Spinal cord (tissue), 10 donors: ENCODE results near the gene LCNL1. TPM values are rescaled to one million over a fixed set of nuclear protein-coding genes. Genes with fewer than 3 reads are reported as not detected.

Experiments
- DNase-seq, 6 donors: peaks; one replicate each; pipeline versions ENCODE4 v3.0.0 to v3.0.0-alpha.2; 2013 to 2015; ENCODE audit warnings: low spot score in 6 of 6, low read depth in 4 of 6
- H3K27ac ChIP-seq: one replicate; pipeline ENCODE4 v1.5.1; 2013; ENCODE audit warnings: low read depth, low read length, control low read depth
- H3K27me3 ChIP-seq: one replicate; pipeline ENCODE4 v1.6.1; 2013; ENCODE audit warnings: low read length; ENCODE audit not compliant: control insufficient read depth, insufficient read depth
- H3K36me3 ChIP-seq: one replicate; pipeline ENCODE4 v1.6.1; 2013; ENCODE audit warnings: low read length; ENCODE audit not compliant: control insufficient read depth, insufficient read depth
- H3K4me1 ChIP-seq: one replicate; pipeline ENCODE4 v1.6.1; 2013; ENCODE audit warnings: low read length; ENCODE audit not compliant: control insufficient read depth, insufficient read depth
- H3K4me3 ChIP-seq: one replicate; pipeline ENCODE4 v1.5.1; 2013; ENCODE audit warnings: low read depth, low read length, control low read depth
- H3K9me3 ChIP-seq: one replicate; pipeline ENCODE4 v1.6.1; 2013; ENCODE audit warnings: low read length; ENCODE audit not compliant: control insufficient read depth, insufficient read depth
- WGBS: methylation state at CpG from one replicate; pipeline ENCODE4 v1.1.5; 2013; ENCODE audit warnings: missing lambda C conversion rate; ENCODE audit not compliant: insufficient coverage; 5-methylcytosine and 5-hydroxymethylcytosine counted together
- polyA plus RNA-seq, 2 donors: library from polyadenylated mRNA; unstranded; fragments of 120-200 nt; gene quantifications; one replicate each; pipeline ENCODE4 v1.2.1, GENCODE V29; 2013; ENCODE audit not compliant: insufficient read length in 2 of 2
- total RNA-seq, 2 donors: library from RNA; depleted of rRNA in 1 of 2; stranded (reverse); fragments of 120-200 nt in 1 of 2; fragments of >200 nt in 1 of 2; gene quantifications; one replicate each; pipeline versions ENCODE4 v1.2.3 to v1.2.4, GENCODE V29; 2013 to 2014
- donor health status: healthy.

The LCNL1 gene
- total and polyA plus RNA-seq, 4 donors, result 2.3 to 54.0 (median 14.5) TPM

- Histone ChIP-seq H3K27me3 (no peaks in the 10 kb centered on the region), H3K4me3 (no peak overlapping the region), H3K4me1 (peaks cover 37% of the 10 kb centered on the region), H3K9me3 (no peaks in the 10 kb centered on the region), H3K36me3 (no peaks in the 10 kb centered on the region), H3K27ac (no peak overlapping the region)
- 91% methylated on average over 24 of the region's 29 CpGs for WGBS
- no peak for DNase-seq
Measured at GRCh38 chr9:136973618-136974617, 8.9 kb upstream of the LCNL1 start.

GRCh38 chr9:136974817-136975535 is 7.8 kb upstream of the LCNL1 start:
- no peak for DNase-seq
- H3K9me3 ChIP-seq, result no peaks in the 10 kb centered on the region
- H3K36me3 ChIP-seq, result peaks cover 3% of the 10 kb centered on the region
- H3K27ac ChIP-seq, result no peak overlapping the region
- peaks cover 47% of the 10 kb centered on the region for H3K4me1 ChIP-seq
- no peak overlapping the region for H3K4me3 ChIP-seq
- WGBS, result 67% methylated on average over 15 of the region's 15 CpGs
- H3K27me3 ChIP-seq, result no peaks in the 10 kb centered on the region

DNA sequence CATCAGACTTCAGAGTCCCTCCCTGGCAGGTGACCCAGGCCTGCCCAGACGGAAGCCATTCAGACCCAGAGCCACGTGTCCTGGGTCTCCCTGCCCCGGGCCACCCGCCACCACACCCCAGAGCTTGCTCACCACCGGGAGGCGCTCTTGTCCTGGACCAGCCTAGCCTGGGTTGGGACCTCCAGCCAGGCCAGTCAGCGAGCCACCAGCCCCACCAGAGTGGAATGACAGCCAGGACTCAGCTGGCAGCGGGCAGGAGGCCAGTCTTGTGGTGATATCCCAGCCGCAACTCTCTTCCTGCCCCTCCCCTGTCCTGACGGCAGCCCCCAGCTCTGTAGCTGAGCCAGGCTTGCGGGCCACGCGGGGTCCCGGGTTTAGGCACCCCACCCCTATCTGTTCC is 7.1 kb upstream of the LCNL1 start:
- Histone ChIP-seq H3K4me3 (no peak overlapping the region), H3K27ac (no peak overlapping the region), H3K27me3 (no peaks in the 10 kb centered on the region), H3K36me3 (peaks cover 3% of the 10 kb centered on the region), H3K9me3 (no peaks in the 10 kb centered on the region), H3K4me1 (peaks cover 50% of the 10 kb centered on the region)
- WGBS, result 48% methylated on average over 13 of the region's 14 CpGs
- peak in 1 of 6 donors; percentile 13 for DNase-seq

DNA sequence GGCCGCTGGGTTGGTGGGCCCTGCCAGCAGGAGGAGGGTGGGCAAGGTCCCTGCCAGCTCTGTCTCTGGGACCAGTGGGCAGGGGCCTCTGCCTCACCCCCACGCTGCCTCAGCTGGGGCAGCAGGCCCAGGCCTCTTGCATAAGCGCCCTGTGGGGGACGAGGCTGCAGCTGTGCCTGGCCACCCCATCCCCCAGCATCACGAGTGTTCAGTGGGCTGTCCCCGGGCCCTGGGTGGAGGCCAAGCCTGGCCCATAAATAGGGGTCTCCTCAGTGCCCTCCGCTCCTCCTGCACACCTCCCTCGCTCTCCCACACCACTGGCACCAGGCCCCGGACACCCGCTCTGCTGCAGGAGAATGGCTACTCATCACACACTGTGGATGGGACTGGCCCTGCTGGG is 5.6 kb upstream of the LCNL1 start, which contains the start of gene PTGDS:
TSS of gene PTGDS (plus strand) at position 282 of the 400 bp plus-strand sequence. CDS start at position 357, 75 bp downstream.
- peak within 1 kb of the TSS; percentile 46 for H3K4me3 ChIP-seq
- peak within 1 kb of the TSS; percentile 64 for H3K27ac ChIP-seq
- H3K36me3 ChIP-seq, result peaks cover 3% of the 10 kb centered on the region
- WGBS, result 43% methylated on average over 10 of the region's 10 CpGs
- peak in 1 of 6 donors; percentile 79 for DNase-seq
- H3K27me3 ChIP-seq, result no peaks in the 10 kb centered on the region
- H3K9me3 ChIP-seq, result no peaks in the 10 kb centered on the region
- H3K4me1 ChIP-seq, result peaks cover 51% of the 10 kb centered on the region

DNA sequence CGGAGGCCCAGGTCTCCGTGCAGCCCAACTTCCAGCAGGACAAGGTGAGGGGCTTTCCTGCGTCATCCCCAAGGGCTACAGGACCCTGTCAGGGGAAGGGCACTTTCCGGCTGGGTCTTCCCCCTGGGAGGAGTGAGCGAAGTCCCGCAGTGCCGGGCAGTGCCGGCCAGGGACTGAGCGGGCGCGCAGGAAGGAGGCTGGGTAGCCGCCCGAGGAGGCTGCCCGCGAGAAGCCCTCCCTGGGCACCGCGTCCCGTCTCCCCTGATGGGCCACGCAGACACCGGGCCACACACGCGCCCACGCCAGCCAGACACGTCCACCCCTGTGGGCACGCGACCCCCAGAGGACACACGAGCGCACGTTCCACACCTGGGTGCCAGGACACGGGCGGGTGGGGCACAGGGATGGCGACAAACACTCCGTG is 5.1 kb upstream of the LCNL1 start:
- no peak for DNase-seq
- Histone ChIP-seq H3K9me3 (no peaks in the 10 kb centered on the region), H3K4me3 (peak overlapping the region; percentile 46), H3K27me3 (peaks cover 4% of the 10 kb centered on the region), H3K4me1 (peaks cover 52% of the 10 kb centered on the region), H3K36me3 (peaks cover 3% of the 10 kb centered on the region), H3K27ac (peak overlapping the region; percentile 64)
- WGBS, result 4% methylated on average over 33 of the region's 33 CpGs

- H3K4me1 ChIP-seq, result peaks cover 52% of the 10 kb centered on the region
- peak overlapping the region; percentile 64 for H3K27ac ChIP-seq
- under 1% methylated on average over 66 of the region's 78 CpGs for WGBS
- peak in 3 of 6 donors; percentile 15 to 79 (median 71) for DNase-seq
- H3K36me3 ChIP-seq, result peaks cover 3% of the 10 kb centered on the region
- peak overlapping the region; percentile 46 for H3K4me3 ChIP-seq
- H3K9me3 ChIP-seq, result no peaks in the 10 kb centered on the region
- peaks cover 5% of the 10 kb centered on the region for H3K27me3 ChIP-seq
Measured at GRCh38 chr9:136978073-136978864, 4.5 kb upstream of the LCNL1 start.

GRCh38 chr9:136978865-136979544 is 3.8 kb upstream of the LCNL1 start:
- H3K27ac ChIP-seq, result no peak overlapping the region
- H3K9me3 ChIP-seq, result no peaks in the 10 kb centered on the region
- H3K36me3 ChIP-seq, result peaks cover 3% of the 10 kb centered on the region
- peaks cover 52% of the 10 kb centered on the region for H3K4me1 ChIP-seq
- 49% methylated on average over 41 of the region's 41 CpGs for WGBS
- peaks cover 11% of the 10 kb centered on the region for H3K27me3 ChIP-seq
- no peak for DNase-seq
- H3K4me3 ChIP-seq, result peak overlapping the region; percentile 9

GRCh38 chr9:136979769-136980587 is 2.8 kb upstream of the LCNL1 start:
- no peak for DNase-seq
- Histone ChIP-seq H3K4me3 (no peak overlapping the region), H3K4me1 (peaks cover 56% of the 10 kb centered on the region), H3K36me3 (peaks cover 3% of the 10 kb centered on the region), H3K9me3 (no peaks in the 10 kb centered on the region), H3K27me3 (peaks cover 21% of the 10 kb centered on the region), H3K27ac (no peak overlapping the region)
- 86% methylated on average over 25 of the region's 26 CpGs for WGBS
